CD4-positive, CD25-positive, alpha-beta regulatory T cell (primary cell): ENCODE data around the gene KRTAP10-6. TPM values are rescaled to one million over a fixed set of nuclear protein-coding genes. Genes with fewer than 3 reads are reported as not detected.
"Not testable (repeated sequence)": the region's sequence is repeated elsewhere in the genome, so short reads cannot be mapped to it uniquely, and the experiment has no call there.

Experiments
- ATAC-seq, 2 donors: fragments of 150-1000 bp; cut with Tn5 transposase; one replicate each; pipeline ENCODE4 v1.10.0; 2021; ENCODE audit warnings: low read depth in 2 of 2, moderate number of reproducible peaks in 2 of 2, moderate library complexity in 1 of 2
- DNase-seq, 3 donors: peaks; one replicate each; pipeline versions ENCODE4 v3.0.0 to v3.0.0-alpha.2; 2012 to 2022; ENCODE audit warnings: mixed read lengths in 1 of 3
- H3K27ac ChIP-seq: one replicate; pipeline ENCODE4 v1.7.0; 2013; ENCODE audit warnings: mild to moderate bottlenecking, low read length; ENCODE audit not compliant: insufficient read depth, poor library complexity, severe bottlenecking
- H3K27me3 ChIP-seq: one replicate; pipeline ENCODE4 v1.7.0; 2013; ENCODE audit warnings: low read length; ENCODE audit not compliant: control insufficient read depth, insufficient read depth
- H3K36me3 ChIP-seq: one replicate; pipeline ENCODE4 v1.7.0; 2013; ENCODE audit warnings: mild to moderate bottlenecking, low read length, moderate library complexity; ENCODE audit not compliant: control insufficient read depth, insufficient read depth
- H3K4me1 ChIP-seq: 2 replicates; pipeline ENCODE4 v1.7.0; 2013; ENCODE audit warnings: mild to moderate bottlenecking, low read length; ENCODE audit not compliant: insufficient read depth, control insufficient read depth, poor library complexity, severe bottlenecking
- H3K4me3 ChIP-seq: one replicate; pipeline ENCODE4 v1.7.0; 2013; ENCODE audit warnings: low read depth, mild to moderate bottlenecking, low read length, moderate library complexity
- H3K9me3 ChIP-seq, 2 experiments: 1 replicate in 1 of 2; 2 replicates in 1 of 2; pipeline ENCODE4 v1.7.0; 2013; ENCODE audit warnings: low read length in 2 of 2, mild to moderate bottlenecking in 1 of 2, moderate library complexity in 1 of 2; ENCODE audit not compliant: control insufficient read depth in 2 of 2
- H3K27ac Mint-ChIP-seq, 3 donors: one replicate each; pipeline ENCODE4 v1.8.0; 2020 to 2022; ENCODE audit warnings: mild to moderate bottlenecking in 3 of 3, mixed read lengths in 3 of 3, moderate library complexity in 2 of 3
- H3K27me3 Mint-ChIP-seq: one replicate; pipeline ENCODE4 v1.8.0; 2022; ENCODE audit warnings: mild to moderate bottlenecking, mixed read lengths
- H3K36me3 Mint-ChIP-seq: one replicate; pipeline ENCODE4 v1.8.0; 2020; ENCODE audit warnings: mixed read lengths
- H3K4me1 Mint-ChIP-seq, 4 donors: one replicate each; pipeline ENCODE4 v1.8.0; 2020 to 2022; ENCODE audit warnings: mixed read lengths in 4 of 4, mild to moderate bottlenecking in 1 of 4
- H3K4me3 Mint-ChIP-seq, 4 donors: one replicate each; pipeline ENCODE4 v1.8.0; 2020 to 2022; ENCODE audit warnings: mild to moderate bottlenecking in 4 of 4, mixed read lengths in 4 of 4, moderate library complexity in 3 of 4
- H3K9me3 Mint-ChIP-seq, 7 donors: one replicate each; pipeline ENCODE4 v1.8.0; 2020 to 2022; ENCODE audit warnings: mixed read lengths in 7 of 7, mild to moderate bottlenecking in 3 of 7, moderate library complexity in 2 of 7
- polyA plus RNA-seq, 4 donors: library from polyadenylated mRNA; unstranded; fragments of 300-500 nt; fragmentation: Illumina TruSeq; gene quantifications; one replicate each; pipeline ENCODE4 v1.2.3, GENCODE V29; 2021
- total RNA-seq: library from RNA; stranded (reverse); gene quantifications from one replicate; pipeline ENCODE4 v1.2.3, GENCODE V29; 2022

The KRTAP10-6 gene
- total and polyA plus RNA-seq, 5 donors from 2014 or later = not detected

DNA sequence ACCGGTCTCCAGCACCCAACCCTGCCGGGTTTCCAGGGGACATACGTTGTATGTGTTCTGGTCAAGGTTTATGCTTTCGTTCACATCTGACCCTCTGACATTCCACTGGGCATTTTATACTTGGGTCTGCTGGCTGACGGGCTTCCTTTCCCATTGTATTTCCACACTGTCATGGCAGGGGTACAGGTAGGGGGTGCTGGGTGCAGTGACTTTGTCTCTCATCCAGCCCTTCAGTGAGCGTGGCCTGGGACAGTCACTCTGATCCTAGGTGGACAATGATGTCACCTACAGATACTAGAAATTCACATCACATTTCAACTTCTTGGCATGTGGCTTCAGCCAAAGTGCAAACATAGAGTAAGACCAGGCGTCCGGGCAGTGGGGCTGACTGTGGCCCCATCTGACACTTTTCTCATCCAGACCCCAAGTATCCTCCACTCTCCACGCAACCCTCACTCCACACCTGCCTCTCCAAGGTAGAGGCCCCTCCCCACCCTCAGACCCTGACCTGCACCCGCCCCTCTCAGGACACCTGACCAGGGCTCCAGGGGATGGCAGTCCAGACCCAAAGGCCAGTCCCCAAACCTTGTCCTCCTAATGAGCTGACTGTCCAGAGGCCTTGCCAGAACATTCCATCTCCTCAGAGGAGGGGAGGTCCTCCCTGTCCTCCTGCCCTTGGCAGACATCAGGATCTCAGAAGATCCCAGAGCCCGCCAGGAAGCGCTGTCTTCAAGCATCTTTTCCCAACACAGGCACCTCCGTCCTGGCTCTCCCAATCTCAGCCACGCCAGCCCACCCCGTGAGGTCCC lies 44.1 kb upstream of the KRTAP10-6 start:
- H3K36me3 Mint-ChIP-seq = no peaks in the 10 kb centered on the region
- DNase-seq = no peak
- H3K27ac Mint-ChIP-seq = peak overlapping the region in 1 of 3 donors; percentile 76
- no peak overlapping the region for H3K4me3 Mint-ChIP-seq
- H3K27ac ChIP-seq = no peak overlapping the region
- H3K36me3 ChIP-seq = no peaks in the 10 kb centered on the region
- no peaks in the 10 kb centered on the region for H3K4me1 Mint-ChIP-seq
- H3K4me3 ChIP-seq = no peak overlapping the region
- peaks cover 17% of the 10 kb centered on the region for H3K27me3 Mint-ChIP-seq
- peaks cover 4 to 33% (median 16%) of the 10 kb centered on the region in 7 donors for H3K9me3 Mint-ChIP-seq
- no peaks in the 10 kb centered on the region for H3K4me1 ChIP-seq
- peaks cover 5% of the 10 kb centered on the region for H3K27me3 ChIP-seq
- ATAC-seq = no peak
- H3K9me3 ChIP-seq = peaks cover 18 to 19% of the 10 kb centered on the region in 2 experiments

DNA sequence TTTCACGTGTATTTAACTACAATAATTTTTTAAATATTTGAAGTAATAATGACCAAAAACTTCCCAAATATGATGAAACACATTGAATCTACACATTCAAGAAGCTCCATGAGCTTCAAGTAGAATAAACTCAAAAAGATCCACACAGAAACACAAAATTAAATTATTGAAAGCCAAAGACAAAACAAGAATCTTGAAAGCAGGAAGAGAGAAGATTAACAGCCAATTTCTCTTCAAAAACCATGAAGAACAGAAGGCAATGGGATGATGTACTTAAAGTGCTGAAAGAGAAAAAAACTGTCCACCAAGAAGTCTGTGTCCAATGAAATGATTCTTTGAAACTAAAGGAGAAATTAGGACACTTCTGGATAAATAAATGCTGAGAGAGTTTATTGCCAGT lies 39.8 kb upstream of the KRTAP10-6 start:
- Mint-ChIP-seq H3K4me1 (peaks cover 5 to 26% (median 9%) of the 10 kb centered on the region in 4 donors), H3K27ac (peak overlapping the region in 1 of 3 donors; percentile 52), H3K36me3 (no peaks in the 10 kb centered on the region), H3K4me3 (no peak overlapping the region), H3K27me3 (peaks cover 22% of the 10 kb centered on the region), H3K9me3 (peaks cover 0 to 39% (median 25%) of the 10 kb centered on the region in 7 donors)
- DNase-seq (no peak), ATAC-seq (no peak)
- H3K36me3 ChIP-seq = no peaks in the 10 kb centered on the region
- peaks cover 18 to 37% of the 10 kb centered on the region in 2 experiments for H3K9me3 ChIP-seq
- peaks cover 17% of the 10 kb centered on the region for H3K4me1 ChIP-seq
- no peak overlapping the region for H3K4me3 ChIP-seq
- H3K27ac ChIP-seq = no peak overlapping the region
- H3K27me3 ChIP-seq = peaks cover 2% of the 10 kb centered on the region

GRCh38 chr21:44630440-44630839 lies 38.1 kb upstream of the KRTAP10-6 start:
- Histone ChIP-seq H3K9me3 (peaks cover 18 to 37% of the 10 kb centered on the region in 2 experiments), H3K4me1 (peaks cover 17% of the 10 kb centered on the region), H3K27me3 (peaks cover 2% of the 10 kb centered on the region), H3K27ac (peak overlapping the region; percentile 2), H3K36me3 (no peaks in the 10 kb centered on the region), H3K4me3 (no peak overlapping the region)
- Mint-ChIP-seq H3K4me3 (peak overlapping the region in 3 of 4 donors; percentile 41 to 66 (median 47)), H3K27ac (peak overlapping the region in 2 of 3 donors; percentile 76 to 88), H3K4me1 (peaks cover 5 to 29% (median 9%) of the 10 kb centered on the region in 4 donors), H3K27me3 (peaks cover 22% of the 10 kb centered on the region), H3K9me3 (peaks cover 0 to 36% (median 25%) of the 10 kb centered on the region in 7 donors), H3K36me3 (no peaks in the 10 kb centered on the region)
- ATAC-seq = peak in 1 of 2 donors; percentile 53
- DNase-seq = peak in 2 of 3 donors; percentile 11 to 24

DNA sequence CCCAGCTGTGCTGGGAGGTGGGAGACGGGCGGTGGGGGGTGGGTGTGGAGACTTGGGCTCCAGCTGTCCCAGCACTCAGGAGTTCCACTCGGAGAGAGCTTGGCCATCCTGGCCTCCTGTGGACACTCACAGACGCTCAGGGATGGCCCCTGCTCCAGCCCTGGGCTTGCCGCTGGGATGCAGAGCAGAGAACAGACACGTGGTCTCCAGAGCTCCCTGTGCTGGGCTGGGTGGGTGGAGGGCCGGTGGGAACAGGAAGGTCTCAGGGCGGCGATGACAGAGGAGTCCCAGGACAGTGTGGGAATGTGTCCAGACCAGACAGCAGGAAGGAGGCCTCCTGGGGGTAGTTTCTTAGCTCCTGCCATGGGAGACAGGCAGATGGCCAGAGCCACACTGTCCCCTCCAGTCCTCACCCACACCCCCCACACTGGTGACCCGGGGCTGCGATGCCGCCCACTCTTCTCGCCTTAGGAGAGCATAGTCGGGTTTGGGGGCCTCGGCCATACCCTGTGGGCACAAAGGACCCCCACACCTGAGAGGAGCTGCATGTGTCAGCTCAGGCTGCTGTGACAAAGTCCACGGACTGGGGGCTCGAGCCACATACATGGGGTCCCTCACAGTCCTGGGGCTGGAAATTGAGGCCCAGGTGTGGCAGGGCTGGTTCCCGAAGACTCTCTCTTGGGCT lies 36.5 kb upstream of the KRTAP10-6 start:
- no peak overlapping the region for H3K4me3 ChIP-seq
- no peak for DNase-seq
- no peaks in the 10 kb centered on the region for H3K36me3 ChIP-seq
- H3K36me3 Mint-ChIP-seq = no peaks in the 10 kb centered on the region
- H3K9me3 Mint-ChIP-seq = peaks cover 5 to 44% (median 28%) of the 10 kb centered on the region in 7 donors
- peaks cover 27 to 47% of the 10 kb centered on the region in 2 experiments for H3K9me3 ChIP-seq
- H3K4me1 ChIP-seq = peaks cover 17% of the 10 kb centered on the region
- H3K27me3 Mint-ChIP-seq = peaks cover 18% of the 10 kb centered on the region
- no peak overlapping the region for H3K27ac Mint-ChIP-seq
- H3K4me1 Mint-ChIP-seq = peaks cover 5 to 29% (median 11%) of the 10 kb centered on the region in 4 donors
- no peak overlapping the region for H3K27ac ChIP-seq
- ATAC-seq = no peak
- peak overlapping the region in 1 of 4 donors; percentile 24 for H3K4me3 Mint-ChIP-seq
- no peaks in the 10 kb centered on the region for H3K27me3 ChIP-seq

DNA sequence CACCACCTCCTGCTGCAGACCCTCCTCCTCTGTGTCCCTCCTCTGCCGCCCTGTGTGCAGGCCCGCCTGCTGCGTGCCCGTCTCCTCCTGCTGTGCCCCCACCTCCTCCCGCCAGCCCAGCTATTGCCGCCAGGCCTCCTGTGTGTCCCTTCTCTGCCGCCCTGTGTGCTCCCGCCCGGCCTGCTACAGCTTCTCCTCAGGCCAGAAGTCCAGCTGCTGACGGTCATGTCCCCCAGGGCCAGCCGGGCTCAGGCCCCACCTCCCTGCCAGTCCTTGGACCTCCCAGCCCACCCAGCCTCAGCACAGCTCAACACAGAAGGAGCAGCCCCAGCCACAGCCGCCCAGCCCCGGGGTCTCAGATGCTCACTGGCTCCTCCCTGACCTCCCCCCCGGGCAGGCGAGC lies 35.5 kb upstream of the KRTAP10-6 start:
- not testable (repeated sequence) for H3K36me3 Mint-ChIP-seq, H3K27me3 Mint-ChIP-seq, H3K36me3 ChIP-seq, DNase-seq, H3K27ac ChIP-seq, ATAC-seq, H3K4me3 Mint-ChIP-seq, H3K27me3 ChIP-seq, H3K4me3 ChIP-seq
- H3K4me1 ChIP-seq = peaks cover 17% of the 10 kb centered on the region
- Mint-ChIP-seq H3K9me3 (peaks cover 1 to 45% (median 30%) of the 10 kb centered on the region in 7 donors), H3K4me1 (peaks cover 5 to 29% (median 12%) of the 10 kb centered on the region in 4 donors), H3K27ac (peak overlapping the region in 1 of 3 donors; percentile 75)
- peaks cover 34 to 52% of the 10 kb centered on the region in 2 experiments for H3K9me3 ChIP-seq

GRCh38 chr21:44627181-44627822 lies 35.0 kb upstream of the KRTAP10-6 start:
- H3K27me3 ChIP-seq, H3K4me3 ChIP-seq, H3K36me3 ChIP-seq, H3K27ac ChIP-seq, H3K4me3 Mint-ChIP-seq, H3K27me3 Mint-ChIP-seq, ATAC-seq, DNase-seq: not testable (repeated sequence)
- H3K27ac Mint-ChIP-seq = peak overlapping the region in 2 of 3 donors; percentile 66 to 75
- peaks cover 14% of the 10 kb centered on the region for H3K36me3 Mint-ChIP-seq
- Histone ChIP-seq H3K4me1 (peaks cover 17% of the 10 kb centered on the region), H3K9me3 (peaks cover 33 to 49% of the 10 kb centered on the region in 2 experiments)
- peaks cover 5 to 29% (median 12%) of the 10 kb centered on the region in 4 donors for H3K4me1 Mint-ChIP-seq
- peaks cover 1 to 46% (median 34%) of the 10 kb centered on the region in 7 donors for H3K9me3 Mint-ChIP-seq

DNA sequence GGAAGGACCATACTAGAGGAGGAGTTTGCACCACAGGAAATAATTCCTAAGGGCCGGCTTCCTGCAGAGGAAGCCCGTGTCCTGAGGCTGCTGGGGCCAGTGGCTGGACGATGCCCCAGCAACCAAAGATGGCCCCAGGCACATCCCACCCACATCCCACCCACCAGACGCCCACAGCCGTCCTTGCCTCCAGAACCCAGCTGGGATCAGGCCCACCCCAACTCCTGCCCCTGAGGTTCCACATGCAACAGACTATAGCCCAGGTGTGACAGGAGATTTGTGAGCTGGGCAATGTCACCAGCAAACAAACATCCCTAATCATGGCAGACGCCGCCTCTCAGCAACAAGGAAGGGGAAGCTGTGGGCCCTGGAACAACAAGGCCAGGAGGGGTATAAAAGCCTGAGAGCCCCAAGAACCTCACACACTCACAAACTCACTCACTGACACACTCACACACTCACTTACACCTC lies 34.4 kb upstream of the KRTAP10-6 start, which contains the start of gene KRTAP10-9:
Gene KRTAP10-9 (plus strand): TSS at position 421 of the 471 bp plus-strand sequence. CDS start 79 bp downstream, outside the sequence.
- H3K27me3 ChIP-seq = no peaks in the 10 kb centered on the region
- peaks cover 16% of the 10 kb centered on the region for H3K36me3 Mint-ChIP-seq
- peaks cover 17% of the 10 kb centered on the region for H3K4me1 ChIP-seq
- H3K36me3 ChIP-seq = no peaks in the 10 kb centered on the region
- ATAC-seq = no peak
- H3K4me3 Mint-ChIP-seq = no peak within 1 kb of the TSS
- peaks cover 5 to 29% (median 12%) of the 10 kb centered on the region in 4 donors for H3K4me1 Mint-ChIP-seq
- H3K27me3 Mint-ChIP-seq = peaks cover 10% of the 10 kb centered on the region
- H3K27ac ChIP-seq = no peak within 1 kb of the TSS
- peaks cover 27 to 43% of the 10 kb centered on the region in 2 experiments for H3K9me3 ChIP-seq
- no peak for DNase-seq
- peaks cover 3 to 42% (median 31%) of the 10 kb centered on the region in 7 donors for H3K9me3 Mint-ChIP-seq
- H3K27ac Mint-ChIP-seq = peak within 1 kb of the TSS in 2 of 3 donors; percentile 66 to 75
- no peak within 1 kb of the TSS for H3K4me3 ChIP-seq
